SK-N-SH (cell line): ENCODE data around the gene DENND1A. TPM values are rescaled to one million over a fixed set of nuclear protein-coding genes. Genes with fewer than 3 reads are reported as not detected.

Source experiments
- CTCF ChIA-PET: fragments of 300-600, 350-600 bp; formaldehyde crosslinking; extraction: SDS; loops from one replicate; lab custom pipeline; 2021; lab: Yijun Ruan, JAX
- POLR2A ChIA-PET: fragments of 350-600 bp; sonication (Branson Sonifier 250); formaldehyde crosslinking; extraction: SDS; loops from one replicate; lab custom pipeline; 2020; ENCODE audit warnings: antibody characterized with exemption, inconsistent platforms; lab: Yijun Ruan, JAX
- DNase-seq: peaks from one replicate; pipeline ENCODE4 v3.0.0; 2012
- H2AFZ ChIP-seq: fragments of 200-600 bp; sonication (generic); 2 replicates; pipeline ENCODE4 v1.8.1; 2016; ENCODE audit warnings: antibody characterized with exemption, mild to moderate bottlenecking, low read depth
- H3F3A ChIP-seq: fragments of 200-600 bp; sonication (generic); replicated peaks from 2 replicates; pipeline ENCODE3; 2016; ENCODE audit warnings: antibody characterized with exemption, mild to moderate bottlenecking; ENCODE audit not compliant: insufficient read depth
- H3K27ac ChIP-seq, 2 experiments: fragments of 200-500 bp in 1 of 2; fragments of 200-600 bp in 1 of 2; sonication (Bioruptor generic) in 1 of 2; sonication (generic), shearing (Covaris generic) in 1 of 2; 2 replicates each; pipeline versions ENCODE4 v1.5.1 to v1.6.1; 2014 to 2016; ENCODE audit warnings: low read depth in 2 of 2, inconsistent platforms in 1 of 2, low read length in 1 of 2, mild to moderate bottlenecking in 1 of 2, mixed read lengths in 1 of 2
- H3K27me3 ChIP-seq: fragments of 200-600 bp; sonication (generic), shearing (Covaris generic); 2 replicates; pipeline ENCODE4 v1.6.1; 2016; ENCODE audit warnings: mixed run types; ENCODE audit not compliant: insufficient read depth
- H3K36me3 ChIP-seq, 2 experiments: fragments of 200-500 bp in 1 of 2; fragments of 200-600 bp in 1 of 2; sonication (Bioruptor generic) in 1 of 2; sonication (generic) in 1 of 2; replicated peaks in 1 of 2; 2 replicates each; pipeline versions ENCODE3 to v1.5.1; 2014 to 2016; ENCODE audit warnings: low read length in 1 of 2, mild to moderate bottlenecking in 1 of 2; ENCODE audit not compliant: insufficient read depth in 2 of 2, control insufficient read depth in 1 of 2
- H3K4me1 ChIP-seq, 2 experiments: fragments of 200-500 bp in 1 of 2; fragments of 200-600 bp in 1 of 2; sonication (Bioruptor generic) in 1 of 2; sonication (generic), shearing (Covaris generic) in 1 of 2; 2 replicates each; pipeline versions ENCODE4 v1.5.1 to v1.6.1; 2014 to 2016; ENCODE audit warnings: low read depth in 1 of 2, low read length in 1 of 2, mixed run types in 1 of 2; ENCODE audit not compliant: insufficient read depth in 2 of 2, control insufficient read depth in 1 of 2
- H3K4me2 ChIP-seq: fragments of 200-600 bp; sonication (generic), shearing (Covaris generic); 2 replicates; pipeline ENCODE4 v1.6.1; 2017; ENCODE audit warnings: mixed run types
- H3K4me3 ChIP-seq, 2 experiments: fragments of 200-500 bp in 1 of 2; fragments of 200-600 bp in 1 of 2; sonication (Bioruptor generic) in 1 of 2; sonication (generic), shearing (Covaris generic) in 1 of 2; 2 replicates each; pipeline versions ENCODE4 v1.5.1 to v1.8.1; 2014 to 2016; ENCODE audit warnings: low read depth in 2 of 2, inconsistent platforms in 1 of 2, low read length in 1 of 2, mild to moderate bottlenecking in 1 of 2, mixed read lengths in 1 of 2, moderate library complexity in 1 of 2
- H3K79me2 ChIP-seq: fragments of 200-600 bp; sonication (generic); 2 replicates; pipeline ENCODE4 v1.8.1; 2017; ENCODE audit warnings: mild to moderate bottlenecking; ENCODE audit not compliant: insufficient read depth
- H3K9ac ChIP-seq: fragments of 200-600 bp; sonication (generic); 2 replicates; pipeline ENCODE4 v1.6.1; 2017; ENCODE audit warnings: mixed run types
- H3K9me2 ChIP-seq: fragments of 200-600 bp; sonication (generic); 2 replicates; pipeline ENCODE4 v1.6.1; 2017; ENCODE audit warnings: mixed run types
- H3K9me3 ChIP-seq: fragments of 200-600 bp; sonication (generic); 2 replicates; pipeline ENCODE4 v1.6.1; 2017; ENCODE audit warnings: mixed run types, mild to moderate bottlenecking, moderate library complexity
- H4K20me1 ChIP-seq: fragments of 200-600 bp; sonication (generic); 2 replicates; pipeline ENCODE4 v1.6.1; 2017; ENCODE audit warnings: mild to moderate bottlenecking, mixed run types; ENCODE audit not compliant: insufficient read depth
- CTCF ChIP-seq: fragments of 200-600 bp; sonication (generic); IDR thresholded peaks from 2 replicates; pipeline ENCODE4 v1.6.1; 2017; ENCODE audit warnings: antibody characterized with exemption, mild to moderate bottlenecking, moderate library complexity
- EZH2phosphoT487 ChIP-seq: fragments of 200-600 bp; sonication (generic); IDR thresholded peaks from 2 replicates; pipeline ENCODE4 v1.6.1; 2017; ENCODE audit warnings: low read depth, mixed run types, mild to moderate bottlenecking, antibody characterized with exemption, moderate library complexity, borderline replicate concordance
- FOSL2 ChIP-seq: IDR thresholded peaks from 2 replicates; pipeline ENCODE4 v1.4.0; 2012; ENCODE audit warnings: low read depth, mild to moderate bottlenecking, moderate library complexity, borderline replicate concordance
- TAF1 ChIP-seq: IDR thresholded peaks from 2 replicates; pipeline ENCODE4 v1.6.1; 2012; ENCODE audit warnings: low read depth, mild to moderate bottlenecking, low read length, moderate library complexity, borderline replicate concordance
- TCF12 ChIP-seq: IDR thresholded peaks from 2 replicates; pipeline ENCODE4 v1.4.0; 2012
- ZBTB33 ChIP-seq: IDR thresholded peaks from 2 replicates; pipeline ENCODE4 v1.4.0; 2012; ENCODE audit warnings: low read depth, borderline replicate concordance
- WGBS: methylation state at CpG from one replicate; pipeline ENCODE4 v1.1.6; 2017; ENCODE audit warnings: low lambda C conversion rate; 5-methylcytosine and 5-hydroxymethylcytosine counted together
- polyA plus RNA-seq, 3 experiments: library from polyadenylated mRNA; depleted of rRNA; stranded (reverse); fragments of >200 nt; gene quantifications; 2 replicates each; pipeline ENCODE4 v1.2.3, GENCODE V29; 2012

The DENND1A gene
- polyA plus RNA-seq, 1 of the 3 experiments (the other 2 are of a cell fraction), result 25.4 TPM

- TF ChIP-seq ZBTB33 (no peak), TCF12 (no peak)
Measured at GRCh38 chr9:123365881-123366528, 563.9 kb downstream of the DENND1A start (continued).

GRCh38 chr9:123365287-123365880 is 564.5 kb downstream of the DENND1A start:
- Histone ChIP-seq H3K9ac (no peak overlapping the region), H3K4me1 (peaks cover 0 to under 1% of the 10 kb centered on the region in 2 experiments; a peak in 1 of 4 replicates), H3K4me2 (no peak overlapping the region), H2AFZ (no peak overlapping the region), H3K79me2 (no peaks in the 10 kb centered on the region), H3K4me3 (no peak overlapping the region), H3K27me3 (peaks cover 8% of the 10 kb centered on the region; the same call in 1 of the 2 replicates), H3K36me3 (no peaks in the 10 kb centered on the region), H3K9me3 (no peaks in the 10 kb centered on the region), H4K20me1 (no peaks in the 10 kb centered on the region), H3F3A (no peaks in the 10 kb centered on the region), H3K27ac (no peak overlapping the region), H3K9me2 (no peaks in the 10 kb centered on the region)
- ChIA-PET POLR2A (no interaction called here), CTCF (interaction anchor here (1.1 to 10.4 kb wide), 3 partner anchors 10 to 24 kb away, joined by 4 to 77 read pairs (median 4); partner anchors contain the start of gene CRB2)
- no peak for DNase-seq
- no peak for TF ChIP-seq EZH2phosphoT487
- TF ChIP-seq CTCF, result peak; percentile 31
- TF ChIP-seq FOSL2, result no peak
- 91% methylated on average over 9 of the region's 12 CpGs for WGBS

GRCh38 chr9:123364241-123364824 is 565.6 kb downstream of the DENND1A start:
- H2AFZ ChIP-seq, result no peak overlapping the region
- no peak overlapping the region for H3K27ac ChIP-seq
- no peak overlapping the region for H3K9ac ChIP-seq

More at GRCh38 chr9:123364241-123364824, 565.6 kb downstream of the DENND1A start:
- H3K9me3 ChIP-seq, result no peaks in the 10 kb centered on the region
- 61% methylated on average over 10 of the region's 11 CpGs for WGBS
- H4K20me1 ChIP-seq, result no peaks in the 10 kb centered on the region
- ChIA-PET CTCF (interaction anchor here (1.3 to 10.4 kb wide), 3 partner anchors 9 to 21 kb away, joined by 4 to 77 read pairs (median 46); partner anchors contain the start of gene CRB2), POLR2A (no interaction called here)
- no peaks in the 10 kb centered on the region for H3K27me3 ChIP-seq
- no peak overlapping the region for H3K4me2 ChIP-seq
- H3K36me3 ChIP-seq, result no peaks in the 10 kb centered on the region
- H3K9me2 ChIP-seq, result no peaks in the 10 kb centered on the region
- DNase-seq, result no peak
- H3K79me2 ChIP-seq, result no peaks in the 10 kb centered on the region
- peaks cover 0 to 4% of the 10 kb centered on the region in 2 experiments; a peak in 1 of 4 replicates for H3K4me1 ChIP-seq
- TF ChIP-seq CTCF (no peak), FOSL2 (peak; percentile 51; the same call in 1 of the 2 replicates), TAF1 (no peak)
- no peak overlapping the region for H3K4me3 ChIP-seq
- no peaks in the 10 kb centered on the region for H3F3A ChIP-seq
